KMS-11 (cell line): ENCODE measurements around the gene ANKS6.

Source experiments
- H2AFZ ChIP-seq: fragments of 200-600 bp; sonication (generic); 2 replicates; pipeline ENCODE4 v1.6.1; 2016; ENCODE audit warnings: antibody characterized with exemption, mixed run types, low read depth
- H3K27ac ChIP-seq: fragments of 200-600 bp; sonication (generic); 2 replicates; pipeline ENCODE4 v1.6.1; 2016; ENCODE audit warnings: mild to moderate bottlenecking, mixed run types
- H3K27me3 ChIP-seq: fragments of 200-600 bp; sonication (generic); 2 replicates; pipeline ENCODE4 v1.6.1; 2017; ENCODE audit warnings: mild to moderate bottlenecking, low read depth, mixed run types, moderate library complexity; ENCODE audit not compliant: insufficient read depth
- H3K36me3 ChIP-seq: fragments of 200-600 bp; sonication (generic); 2 replicates; pipeline ENCODE4 v1.6.1; 2017; ENCODE audit warnings: mild to moderate bottlenecking, mixed run types; ENCODE audit not compliant: insufficient read depth
- H3K4me1 ChIP-seq: fragments of 200-600 bp; sonication (generic); 2 replicates; pipeline ENCODE4 v1.6.1; 2016; ENCODE audit warnings: mild to moderate bottlenecking, low read depth, mixed run types; ENCODE audit not compliant: poor library complexity, severe bottlenecking
- H3K4me2 ChIP-seq: fragments of 200-600 bp; sonication (generic); 2 replicates; pipeline ENCODE4 v1.7.0; 2016; ENCODE audit warnings: mild to moderate bottlenecking, mixed run types
- H3K4me3 ChIP-seq: fragments of 200-600 bp; sonication (generic); IDR thresholded peaks from 2 replicates; pipeline ENCODE4 v1.6.1; 2017; ENCODE audit warnings: low read depth, low read length, mixed read lengths; ENCODE audit not compliant: insufficient read depth
- H3K79me2 ChIP-seq: fragments of 200-600 bp; sonication (generic); 2 replicates; pipeline ENCODE4 v1.6.1; 2016; ENCODE audit warnings: low read depth, mixed run types; ENCODE audit not compliant: insufficient read depth
- H3K9ac ChIP-seq: fragments of 200-600 bp; sonication (generic); 2 replicates; pipeline ENCODE4 v1.6.1; 2016; ENCODE audit warnings: mild to moderate bottlenecking, mixed run types
- H4K20me1 ChIP-seq: fragments of 200-600 bp; sonication (generic); 2 replicates; pipeline ENCODE4 v1.6.1; 2016; ENCODE audit warnings: mild to moderate bottlenecking, mixed run types; ENCODE audit not compliant: insufficient read depth
- TF ChIP-seq, protein P1 (sequence below): fragments of 200-600 bp; sonication (generic); conservative IDR thresholded peaks from 2 replicates; pipeline ENCODE4 v1.6.1; 2017; ENCODE audit warnings: low read depth, mild to moderate bottlenecking, antibody characterized with exemption, low read length, moderate library complexity, mixed read lengths

ANKS6 gene

DNA sequence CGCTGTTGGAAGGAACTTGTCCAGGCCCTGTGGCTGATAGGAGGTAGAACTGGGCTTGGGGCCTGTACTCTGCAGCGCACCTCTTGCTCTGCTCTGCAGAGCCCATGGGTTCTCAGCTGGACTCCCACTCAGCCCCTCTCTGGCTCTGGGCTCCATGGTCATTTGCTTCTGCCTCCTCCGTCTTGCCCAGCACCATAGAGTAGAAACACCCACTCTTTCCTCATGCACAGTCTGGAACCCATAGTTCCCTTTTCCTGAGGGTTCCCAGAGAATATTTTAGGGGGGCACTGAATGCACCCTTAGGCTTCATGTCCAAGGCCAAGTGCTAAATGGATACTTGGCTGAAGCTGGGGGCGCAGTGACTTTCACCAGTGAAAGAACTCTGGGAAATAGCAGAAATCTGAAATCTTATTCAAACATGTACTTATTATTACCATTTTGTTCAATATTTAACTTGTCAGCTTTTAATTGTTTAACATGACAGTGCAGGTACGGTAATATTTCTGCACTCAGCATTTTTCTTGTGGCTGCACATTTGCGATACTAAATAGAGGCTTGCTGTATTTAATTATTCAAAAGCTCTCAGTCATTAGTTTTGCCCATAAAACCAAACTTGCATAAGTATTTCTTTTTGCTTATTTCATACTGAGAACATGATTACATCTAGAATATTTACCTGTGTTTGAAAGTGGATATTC lies 42.7 kb upstream of the ANKS6 start:
- Histone ChIP-seq H3K36me3 (no peaks in the 10 kb centered on the region), H2AFZ (no peak overlapping the region), H3K27me3 (no peaks in the 10 kb centered on the region), H3K27ac (no peak overlapping the region), H3K4me1 (no peaks in the 10 kb centered on the region), H3K9ac (no peak overlapping the region), H3K79me2 (no peaks in the 10 kb centered on the region), H3K4me3 (no peak overlapping the region), H3K4me2 (no peak overlapping the region), H4K20me1 (no peaks in the 10 kb centered on the region)
- TF ChIP-seq, protein P1, sequence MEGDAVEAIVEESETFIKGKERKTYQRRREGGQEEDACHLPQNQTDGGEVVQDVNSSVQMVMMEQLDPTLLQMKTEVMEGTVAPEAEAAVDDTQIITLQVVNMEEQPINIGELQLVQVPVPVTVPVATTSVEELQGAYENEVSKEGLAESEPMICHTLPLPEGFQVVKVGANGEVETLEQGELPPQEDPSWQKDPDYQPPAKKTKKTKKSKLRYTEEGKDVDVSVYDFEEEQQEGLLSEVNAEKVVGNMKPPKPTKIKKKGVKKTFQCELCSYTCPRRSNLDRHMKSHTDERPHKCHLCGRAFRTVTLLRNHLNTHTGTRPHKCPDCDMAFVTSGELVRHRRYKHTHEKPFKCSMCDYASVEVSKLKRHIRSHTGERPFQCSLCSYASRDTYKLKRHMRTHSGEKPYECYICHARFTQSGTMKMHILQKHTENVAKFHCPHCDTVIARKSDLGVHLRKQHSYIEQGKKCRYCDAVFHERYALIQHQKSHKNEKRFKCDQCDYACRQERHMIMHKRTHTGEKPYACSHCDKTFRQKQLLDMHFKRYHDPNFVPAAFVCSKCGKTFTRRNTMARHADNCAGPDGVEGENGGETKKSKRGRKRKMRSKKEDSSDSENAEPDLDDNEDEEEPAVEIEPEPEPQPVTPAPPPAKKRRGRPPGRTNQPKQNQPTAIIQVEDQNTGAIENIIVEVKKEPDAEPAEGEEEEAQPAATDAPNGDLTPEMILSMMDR = no peak

DNA sequence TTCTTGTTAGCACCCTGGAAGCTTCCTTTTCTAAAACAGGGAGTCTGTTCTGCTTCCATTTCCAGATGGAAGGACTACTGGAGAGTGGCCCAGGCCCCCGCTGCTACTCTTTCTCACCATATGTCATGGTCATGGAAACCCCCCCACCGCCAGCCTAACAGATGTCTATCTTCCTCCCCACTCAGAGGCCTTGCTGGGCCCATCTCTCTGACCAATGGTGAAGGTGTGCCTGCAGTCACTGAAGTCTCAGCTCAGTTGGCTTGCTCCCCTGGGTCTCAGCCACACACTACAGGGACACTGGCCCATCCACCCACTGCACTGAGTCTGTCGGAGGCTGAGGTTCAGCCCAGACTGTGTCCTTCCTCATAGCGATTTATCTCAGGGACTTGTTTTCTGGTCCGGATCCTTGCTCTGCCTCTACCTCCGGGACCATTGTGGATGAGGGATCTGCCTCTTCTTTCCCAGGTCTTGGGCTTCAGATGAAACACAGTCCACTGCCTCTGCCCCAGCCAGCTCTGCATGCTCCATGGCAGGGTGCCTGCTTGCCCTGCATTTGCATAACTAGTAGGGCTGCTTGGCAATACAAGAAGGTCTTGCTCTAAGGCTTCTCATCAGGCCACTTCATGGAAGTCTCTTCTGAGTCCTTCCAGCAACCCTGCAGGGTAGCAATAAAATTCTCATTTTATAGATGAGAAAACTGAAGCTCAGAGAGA lies 42.0 kb upstream of the ANKS6 start:
- no peaks in the 10 kb centered on the region for H3K36me3 ChIP-seq
- no peak overlapping the region for H3K4me3 ChIP-seq
- H3K27me3 ChIP-seq = no peaks in the 10 kb centered on the region
- H4K20me1 ChIP-seq = no peaks in the 10 kb centered on the region
- H3K4me2 ChIP-seq = no peak overlapping the region
- H3K9ac ChIP-seq = no peak overlapping the region
- H3K4me1 ChIP-seq = no peaks in the 10 kb centered on the region
- H3K27ac ChIP-seq = no peak overlapping the region
- H2AFZ ChIP-seq = no peak overlapping the region
- TF ChIP-seq, protein P1 = no peak
- no peaks in the 10 kb centered on the region for H3K79me2 ChIP-seq

DNA sequence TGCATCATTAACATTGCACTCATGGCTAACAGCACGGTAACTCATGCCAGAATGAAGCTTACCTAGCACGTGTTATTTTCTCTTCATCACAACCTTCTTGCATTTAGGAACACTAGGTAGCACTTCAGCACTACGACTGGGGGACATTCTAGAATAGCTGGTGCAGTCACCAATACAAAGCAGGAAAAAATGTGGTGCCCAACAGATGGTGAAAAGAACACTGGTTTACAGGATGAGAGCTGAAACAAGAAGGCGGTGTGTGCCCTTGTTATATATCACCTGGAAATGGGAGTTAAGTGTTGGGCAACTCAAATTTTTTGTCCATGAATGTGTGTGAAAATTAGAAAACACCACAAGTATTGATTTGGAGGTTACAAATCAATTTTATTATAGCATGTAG lies 41.2 kb upstream of the ANKS6 start:
- no peak overlapping the region for H3K9ac ChIP-seq
- no peak overlapping the region for H2AFZ ChIP-seq
- H3K4me3 ChIP-seq = no peak overlapping the region
- no peak overlapping the region for H3K27ac ChIP-seq
- H3K4me1 ChIP-seq = no peaks in the 10 kb centered on the region
- no peaks in the 10 kb centered on the region for H3K27me3 ChIP-seq
- H3K36me3 ChIP-seq = no peaks in the 10 kb centered on the region
- no peaks in the 10 kb centered on the region for H3K79me2 ChIP-seq
- H4K20me1 ChIP-seq = no peaks in the 10 kb centered on the region
- TF ChIP-seq, protein P1 = no peak
- H3K4me2 ChIP-seq = no peak overlapping the region

DNA sequence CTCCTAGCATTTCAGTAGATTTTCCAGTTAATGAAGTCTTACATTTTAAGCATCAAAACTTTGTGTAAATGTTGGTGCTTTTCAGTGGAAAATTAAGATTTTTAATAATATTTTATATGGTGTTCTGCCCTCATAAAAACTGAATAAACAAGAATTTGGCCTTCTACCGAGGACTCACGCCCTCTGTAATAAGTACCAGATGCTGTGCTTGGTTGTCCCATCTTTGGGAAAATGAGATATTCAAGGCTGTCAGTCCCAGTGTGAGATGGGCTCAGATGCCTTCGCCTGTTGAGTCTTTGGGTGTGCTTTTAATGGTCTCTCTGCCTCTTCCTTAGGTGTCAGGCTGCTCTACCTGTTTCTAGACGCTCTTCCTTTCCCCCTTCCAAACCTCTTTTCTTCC lies 39.9 kb upstream of the ANKS6 start:
- H3K9ac ChIP-seq = no peak overlapping the region
- H3K4me2 ChIP-seq = no peak overlapping the region
- H3K4me1 ChIP-seq = no peaks in the 10 kb centered on the region
- no peaks in the 10 kb centered on the region for H3K27me3 ChIP-seq
- H3K79me2 ChIP-seq = no peaks in the 10 kb centered on the region
- H3K4me3 ChIP-seq = no peak overlapping the region
- no peak overlapping the region for H3K27ac ChIP-seq
- H2AFZ ChIP-seq = no peak overlapping the region
- TF ChIP-seq, protein P1 = no peak
- no peaks in the 10 kb centered on the region for H3K36me3 ChIP-seq
- no peaks in the 10 kb centered on the region for H4K20me1 ChIP-seq
